Stimulated activated CD4-positive, alpha-beta T cell treated with anti-CD3 and anti-CD28 coated beads, TNF-alpha, amount 100 ng/mL, for 48 hours (primary cell): ENCODE measurements around the gene PTPRD.

ENCODE experiments used
- DNase-seq, 3 donors: peaks; one replicate each; pipeline ENCODE4 v3.0.0-alpha.2; 2020; ENCODE audit warnings: low read depth in 3 of 3

The PTPRD gene

DNA sequence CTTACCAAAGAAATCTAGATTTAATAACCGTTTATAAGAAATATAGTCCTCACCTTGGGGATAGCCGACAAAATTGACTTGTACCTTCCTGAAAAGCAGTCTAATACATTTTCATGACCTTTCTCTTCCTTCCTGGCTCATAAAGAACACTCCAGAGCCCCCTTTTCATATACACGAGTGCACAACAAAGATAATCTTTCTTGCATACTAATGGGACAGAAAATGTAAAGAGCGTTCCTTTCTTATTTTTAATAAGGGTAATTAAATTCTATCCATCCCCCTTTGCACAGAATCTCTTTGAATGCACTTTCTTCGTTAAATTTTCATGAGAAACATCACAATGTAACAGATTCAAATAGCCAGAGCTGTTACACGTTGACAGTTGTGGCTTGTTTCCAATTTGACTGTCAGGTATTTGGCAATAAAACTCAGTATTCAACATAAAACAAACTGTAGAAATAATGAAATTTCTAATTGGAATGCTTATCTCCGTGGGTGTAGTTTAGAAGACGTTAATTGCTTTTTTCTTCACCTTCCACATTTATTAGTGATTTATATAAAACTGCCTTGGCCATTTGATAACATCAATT, 2080.9 kb downstream of the PTPRD start:
- no peak for DNase-seq

GRCh38 chr9:8521112-8521511, 2091.7 kb downstream of the PTPRD start:
- no peak for DNase-seq

DNA sequence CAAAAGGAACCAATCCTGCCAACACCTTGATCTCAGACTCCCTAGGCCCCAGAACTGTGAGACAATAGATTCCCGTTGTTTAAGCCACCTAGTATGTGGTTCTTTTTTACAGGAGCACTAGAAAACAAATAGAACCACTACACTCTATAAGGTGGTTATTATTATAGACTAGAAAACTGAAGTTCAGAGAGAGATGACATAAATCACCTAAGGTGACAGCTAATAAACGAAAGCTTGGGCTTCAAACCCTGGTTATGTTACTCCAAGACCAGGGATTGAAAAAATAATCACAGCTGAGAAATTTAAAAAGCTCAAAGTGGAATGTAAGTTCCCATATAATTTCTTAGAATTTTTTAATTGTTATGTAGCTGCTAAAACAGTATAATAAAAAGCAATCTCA, 2097.1 kb downstream of the PTPRD start:
- no peak for DNase-seq

DNA sequence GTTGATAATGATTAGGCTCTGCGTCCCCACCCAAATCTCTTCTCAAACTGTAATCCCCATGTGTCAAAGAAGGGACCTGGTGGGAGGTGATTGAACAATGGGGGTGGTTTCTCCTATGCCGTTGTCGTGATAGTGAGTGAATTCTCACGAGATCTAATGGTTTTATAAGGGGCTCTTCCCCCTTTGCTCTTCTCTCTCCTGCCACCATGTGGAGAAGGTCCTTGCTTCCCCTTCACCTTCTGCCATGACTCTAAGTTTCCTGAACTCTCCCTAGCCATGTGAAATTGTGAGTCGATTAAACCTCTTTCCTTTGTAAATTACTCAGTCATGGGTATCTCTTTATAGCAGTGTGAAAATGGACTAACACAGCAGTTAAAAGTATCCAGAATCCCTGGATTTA, 2098.0 kb downstream of the PTPRD start:
- no peak for DNase-seq

DNA sequence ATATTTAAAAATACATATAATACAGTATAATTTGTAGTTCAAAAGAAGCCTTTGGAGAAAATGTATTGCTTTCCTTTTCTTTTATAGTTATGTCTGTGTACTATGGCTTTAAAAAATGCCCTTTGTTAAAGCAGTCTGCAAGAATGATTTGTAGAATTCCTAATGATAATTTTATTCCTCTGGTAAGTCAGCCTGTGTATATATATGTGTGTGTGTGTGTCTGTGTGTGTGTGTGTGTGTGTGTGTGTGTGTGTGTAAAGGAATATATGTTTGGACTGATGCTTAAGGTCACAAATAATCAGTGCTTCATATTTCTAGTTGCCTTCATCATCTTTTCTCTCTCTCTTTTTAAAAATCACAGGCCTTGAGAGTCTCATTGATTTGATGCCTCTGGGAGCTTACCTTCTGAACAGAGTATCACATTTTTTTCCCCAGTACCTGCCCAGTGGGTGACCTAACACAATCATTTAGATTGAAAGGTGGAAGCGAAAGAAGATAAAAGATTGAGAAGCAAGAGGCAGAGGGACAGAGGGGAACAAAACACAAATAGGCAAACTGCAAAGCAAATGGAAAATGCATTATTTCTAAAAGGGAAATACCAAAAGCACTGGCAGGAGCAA, 2104.0 kb downstream of the PTPRD start:
- DNase-seq: no peak

DNA sequence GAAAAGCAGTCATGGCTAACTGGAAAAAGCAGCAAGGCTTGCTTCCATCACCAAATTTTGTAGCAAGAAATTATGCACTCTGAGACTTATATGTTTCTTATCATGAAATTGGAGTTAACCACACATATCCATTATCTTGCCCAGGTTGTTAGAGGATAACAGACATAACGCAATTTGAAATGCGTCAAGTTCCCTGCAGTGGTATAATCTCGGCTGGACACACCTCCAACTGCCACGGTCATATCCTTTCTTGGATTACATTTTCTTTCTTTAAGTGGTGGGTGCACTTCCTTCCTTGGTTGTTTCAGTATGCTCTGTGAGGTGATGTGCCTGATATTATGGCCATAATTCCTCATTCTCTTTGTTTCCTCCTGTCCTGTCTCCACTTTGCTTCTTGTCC, 2118.2 kb downstream of the PTPRD start:
- no peak for DNase-seq

- no peak for DNase-seq
Observed at GRCh38 chr9:8492679-8493078, 2120.1 kb downstream of the PTPRD start.

- no peak for DNase-seq
Observed at GRCh38 chr9:8492024-8492423, 2120.8 kb downstream of the PTPRD start.

DNA sequence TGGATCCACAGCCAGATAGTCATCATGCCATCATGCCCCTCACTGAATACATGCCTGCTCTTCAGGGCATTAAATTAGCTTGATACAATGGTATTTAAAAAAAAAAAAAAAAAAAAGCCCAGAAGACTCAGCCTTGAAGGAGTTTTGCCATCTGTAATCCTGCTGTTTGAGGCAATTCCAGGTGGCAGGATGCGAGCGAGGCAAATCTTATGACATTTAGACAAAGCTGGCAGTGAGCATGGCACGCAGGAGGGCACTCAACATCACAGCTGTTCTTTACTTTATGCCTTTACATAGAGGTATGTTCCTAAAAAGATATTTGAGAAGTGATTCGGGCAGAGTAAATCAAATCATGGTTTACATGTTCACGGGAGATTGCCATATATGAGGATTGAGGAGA, 2121.2 kb downstream of the PTPRD start:
- DNase-seq: no peak

- no peak for DNase-seq
Observed at GRCh38 chr9:8489835-8490234, 2123.0 kb downstream of the PTPRD start.

DNA sequence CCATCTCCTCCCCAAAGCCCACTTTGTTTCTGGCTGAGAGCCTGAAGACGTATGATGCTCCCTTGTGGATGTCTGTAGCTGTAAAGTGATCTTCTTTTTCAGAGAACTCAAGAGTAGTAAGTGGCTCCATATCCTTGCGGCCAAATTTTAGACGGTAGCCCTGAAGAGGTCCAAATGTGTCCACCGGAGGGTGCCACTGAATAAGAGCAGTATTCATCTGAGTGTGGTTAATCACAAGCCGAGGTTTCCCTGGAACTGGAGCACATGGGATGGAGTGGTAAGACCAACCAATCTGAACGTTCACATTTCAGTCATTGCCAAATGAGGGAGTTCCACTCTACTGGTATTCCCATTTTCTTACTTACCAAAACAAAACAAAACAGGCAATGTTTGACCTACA, 2126.7 kb downstream of the PTPRD start:
- DNase-seq: no peak

- no peak for DNase-seq
Observed at GRCh38 chr9:8484597-8485191, 2128.1 kb downstream of the PTPRD start.

DNA sequence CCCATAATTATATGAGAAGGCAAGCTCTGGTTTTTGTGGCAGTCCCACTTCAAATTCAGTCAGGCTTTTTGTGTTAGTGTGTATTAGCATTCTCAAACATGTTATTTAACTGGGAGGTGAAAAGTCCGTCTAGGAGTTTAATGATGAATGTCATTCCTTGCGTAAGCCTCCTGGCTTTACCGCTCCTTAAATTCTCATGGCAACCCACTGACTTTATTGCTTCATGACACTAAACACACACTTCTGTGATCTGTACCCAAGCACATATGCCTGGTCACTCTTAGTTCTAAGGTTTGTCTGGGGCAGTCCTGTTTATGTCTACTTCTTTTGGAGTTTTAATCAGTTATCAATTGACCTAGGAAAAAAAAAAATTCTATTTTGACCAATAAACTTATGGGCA, 2135.4 kb downstream of the PTPRD start:
- DNase-seq: no peak

- DNase-seq: no peak
Observed at GRCh38 chr9:8474937-8475336, 2137.9 kb downstream of the PTPRD start.

DNA sequence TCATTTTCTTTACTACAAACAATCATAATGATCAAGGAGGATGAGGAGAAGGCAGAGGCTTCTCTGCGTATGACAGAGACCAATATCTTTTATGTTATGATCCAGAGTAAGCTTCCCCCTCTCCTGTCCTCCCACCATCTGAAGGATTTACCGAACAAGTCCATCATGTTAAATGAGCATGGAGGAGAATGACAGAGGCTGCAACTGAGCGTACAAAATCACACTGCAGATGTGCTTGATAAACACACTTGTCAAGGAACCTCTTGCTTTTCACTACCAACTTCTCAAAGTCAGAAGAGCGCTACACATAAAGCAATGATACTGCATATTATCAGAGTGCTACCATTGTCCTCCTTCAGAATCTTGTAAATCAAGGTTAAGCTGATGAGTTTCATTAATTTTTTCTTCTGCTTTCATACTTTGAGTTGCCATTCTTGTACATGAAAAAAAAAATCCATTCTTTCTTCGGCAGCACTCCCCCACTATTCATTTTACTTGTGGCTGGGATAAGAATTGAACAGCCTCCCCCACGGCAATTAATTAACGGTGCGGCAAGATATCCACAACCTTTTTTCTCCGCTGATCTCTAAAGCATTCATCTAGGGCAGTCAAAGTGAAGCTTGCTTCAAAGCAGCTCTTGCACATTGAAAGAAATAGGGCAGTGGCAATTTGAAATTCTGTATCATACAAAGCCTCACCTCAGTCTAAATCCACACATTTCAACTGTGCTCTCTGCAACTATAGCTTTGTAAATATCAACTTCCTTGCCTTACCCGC, 2139.4 kb downstream of the PTPRD start:
- DNase-seq: no peak

- DNase-seq: no peak
Observed at GRCh38 chr9:8468045-8468637, 2144.7 kb downstream of the PTPRD start.

GRCh38 chr9:8457816-8458215, 2155.0 kb downstream of the PTPRD start:
- no peak for DNase-seq

- DNase-seq: no peak
Observed at GRCh38 chr9:8457055-8457454, 2155.7 kb downstream of the PTPRD start.

GRCh38 chr9:8456344-8456743, 2156.5 kb downstream of the PTPRD start:
- DNase-seq: no peak

- DNase-seq: no peak
Observed at GRCh38 chr9:8450810-8451545, 2161.8 kb downstream of the PTPRD start.

- DNase-seq: no peak
Observed at GRCh38 chr9:8448226-8448625, 2164.6 kb downstream of the PTPRD start.

- no peak for DNase-seq
Observed at GRCh38 chr9:8447601-8448000, 2165.2 kb downstream of the PTPRD start.
